Activated naive CD8-positive, alpha-beta T cell treated with anti-CD3 and anti-CD28 coated beads, Interleukin-2, amount 10 ng/mL, durations not matched to agents 7 days and 5 days (primary cell): ENCODE measurements around the gene SNRPB2. TPM values are rescaled to one million over a fixed set of nuclear protein-coding genes. Genes with fewer than 3 reads are reported as not detected.

ENCODE experiments used
- ATAC-seq: fragments of 150-1000 bp; cut with Tn5 transposase; one replicate; pipeline ENCODE4 v1.10.0; 2021; ENCODE audit warnings: low read depth, moderate library complexity
- POLR2A ChIA-PET: fragments of 350-600 bp; sonication (Branson Sonifier 250); formaldehyde crosslinking; loops from one replicate; lab custom pipeline; 2021; ENCODE audit warnings: antibody characterized with exemption; lab: Charles Lee
- DNase-seq: peaks from one replicate; pipeline ENCODE4 v3.0.0; 2021
- H3K27ac Mint-ChIP-seq: one replicate; pipeline ENCODE4 v1.8.0; 2022; ENCODE audit warnings: mild to moderate bottlenecking, mixed read lengths
- H3K27me3 Mint-ChIP-seq: one replicate; pipeline ENCODE4 v1.8.0; 2022; ENCODE audit warnings: mild to moderate bottlenecking, moderate library complexity, mixed read lengths
- H3K36me3 Mint-ChIP-seq: one replicate; pipeline ENCODE4 v1.8.0; 2021; ENCODE audit warnings: mild to moderate bottlenecking, mixed read lengths
- H3K4me1 Mint-ChIP-seq: one replicate; pipeline ENCODE4 v1.8.0; 2021; ENCODE audit warnings: mixed read lengths
- H3K4me3 Mint-ChIP-seq: one replicate; pipeline ENCODE4 v1.8.0; 2022; ENCODE audit warnings: mild to moderate bottlenecking, moderate library complexity, mixed read lengths
- H3K9me3 Mint-ChIP-seq: one replicate; pipeline ENCODE4 v1.8.0; 2021; ENCODE audit warnings: mixed read lengths
- total RNA-seq, 2 experiments: library from RNA; stranded (reverse); gene quantifications; one replicate each; pipeline ENCODE4 v1.2.3, GENCODE V29; 2021

The SNRPB2 gene
- total RNA-seq, 2 experiments from 2014 or later, result 67.3 to 73.0 TPM

DNA sequence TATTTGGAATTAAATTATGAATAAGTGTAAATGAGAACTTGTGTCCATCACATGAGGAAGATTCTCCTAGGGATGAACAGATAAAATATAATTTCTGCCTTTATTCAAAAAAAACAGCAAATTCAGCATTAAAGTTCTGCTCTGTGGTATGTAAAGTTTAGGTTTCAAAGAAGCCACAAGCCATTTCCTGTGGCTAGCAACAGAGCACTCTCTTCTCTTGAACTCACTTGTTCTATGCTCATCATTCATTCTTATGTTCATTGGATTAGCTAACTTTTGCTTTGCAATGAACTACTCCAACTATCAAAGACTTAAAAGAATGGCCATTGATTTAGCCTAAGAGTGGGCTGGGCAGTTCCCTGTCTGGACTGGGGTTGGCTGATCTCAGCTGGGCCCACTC, 20.8 kb upstream of the SNRPB2 start:
- ATAC-seq (peak; percentile 97), DNase-seq (no peak)
- peaks cover 31% of the 10 kb centered on the region for H3K27me3 Mint-ChIP-seq
- H3K36me3 Mint-ChIP-seq, result peaks cover 21% of the 10 kb centered on the region
- H3K9me3 Mint-ChIP-seq, result peaks cover 12% of the 10 kb centered on the region
- POLR2A ChIA-PET, result interaction anchor here (1.0 to 1.3 kb wide), 2 partner anchors 21 to 135 kb away, joined by 3 to 4 read pairs; partner anchors contain the start of gene SNRPB2
- peak overlapping the region; percentile 56 for H3K4me3 Mint-ChIP-seq
- peak overlapping the region; percentile 68 for H3K27ac Mint-ChIP-seq
- peaks cover 31% of the 10 kb centered on the region for H3K4me1 Mint-ChIP-seq

DNA sequence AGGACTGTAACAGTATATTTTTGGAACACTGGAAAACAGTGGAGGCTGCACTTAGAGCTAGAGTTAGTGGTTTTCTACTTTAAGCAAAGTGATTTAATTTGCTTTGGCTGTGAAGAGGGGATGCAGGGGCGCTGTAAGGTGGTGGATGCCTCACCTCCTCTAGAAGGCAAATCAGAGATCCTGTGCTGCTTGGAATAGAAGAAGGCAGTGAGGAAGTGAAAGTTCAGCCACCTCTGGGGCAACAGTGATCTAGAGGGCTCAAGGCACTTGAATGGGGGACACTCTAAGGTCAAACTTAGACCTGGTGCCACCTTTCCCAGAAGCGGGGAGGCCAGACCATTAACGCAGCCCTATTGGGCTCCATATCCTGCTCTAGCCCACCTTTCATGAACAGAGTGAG, 19.0 kb upstream of the SNRPB2 start:
- peaks cover 6% of the 10 kb centered on the region for H3K9me3 Mint-ChIP-seq
- POLR2A ChIA-PET, result no interaction called here
- H3K4me1 Mint-ChIP-seq, result peaks cover 31% of the 10 kb centered on the region
- peaks cover 34% of the 10 kb centered on the region for H3K27me3 Mint-ChIP-seq
- peaks cover 15% of the 10 kb centered on the region for H3K36me3 Mint-ChIP-seq
- no peak for ATAC-seq
- no peak for DNase-seq
- H3K4me3 Mint-ChIP-seq, result no peak overlapping the region
- no peak overlapping the region for H3K27ac Mint-ChIP-seq

- H3K4me1 Mint-ChIP-seq, result peaks cover 31% of the 10 kb centered on the region
- peaks cover 2% of the 10 kb centered on the region for H3K9me3 Mint-ChIP-seq
- no peak for DNase-seq
- POLR2A ChIA-PET, result no interaction called here
- H3K27me3 Mint-ChIP-seq, result peaks cover 39% of the 10 kb centered on the region
- no peak overlapping the region for H3K4me3 Mint-ChIP-seq
- no peak overlapping the region for H3K27ac Mint-ChIP-seq
- H3K36me3 Mint-ChIP-seq, result peaks cover 9% of the 10 kb centered on the region
- ATAC-seq, result no peak
Measured at GRCh38 chr20:16711661-16712258, 18.1 kb upstream of the SNRPB2 start.

GRCh38 chr20:16712511-16712947, 17.3 kb upstream of the SNRPB2 start:
- DNase-seq, result no peak
- no peaks in the 10 kb centered on the region for H3K9me3 Mint-ChIP-seq
- H3K27me3 Mint-ChIP-seq, result peaks cover 42% of the 10 kb centered on the region
- peaks cover 7% of the 10 kb centered on the region for H3K36me3 Mint-ChIP-seq
- no peak overlapping the region for H3K27ac Mint-ChIP-seq
- POLR2A ChIA-PET, result no interaction called here
- H3K4me3 Mint-ChIP-seq, result no peak overlapping the region
- peaks cover 30% of the 10 kb centered on the region for H3K4me1 Mint-ChIP-seq
- no peak for ATAC-seq

DNA sequence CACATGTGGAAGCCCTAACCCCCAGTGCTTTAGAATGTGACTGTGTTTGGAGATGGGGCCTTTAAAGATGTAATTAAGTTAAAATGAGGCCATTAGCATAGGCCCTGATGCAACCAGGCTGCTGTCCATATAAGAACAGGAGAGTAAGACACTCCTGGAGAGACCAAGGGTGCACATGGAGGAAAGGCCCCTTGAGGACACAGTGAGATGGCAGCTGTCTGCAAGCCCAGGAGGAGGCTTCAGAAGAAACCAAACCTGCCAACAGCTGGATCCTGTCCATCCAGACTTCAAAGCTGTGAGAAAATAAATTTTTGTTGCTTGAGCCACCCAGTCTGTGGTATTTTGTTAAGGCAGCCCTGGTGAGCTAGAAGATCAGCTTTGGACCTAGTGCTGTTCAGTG, 16.8 kb upstream of the SNRPB2 start:
- no peak overlapping the region for H3K27ac Mint-ChIP-seq
- DNase-seq, result no peak
- peaks cover 24% of the 10 kb centered on the region for H3K4me1 Mint-ChIP-seq
- H3K36me3 Mint-ChIP-seq, result peaks cover 7% of the 10 kb centered on the region
- peaks cover 43% of the 10 kb centered on the region for H3K27me3 Mint-ChIP-seq
- POLR2A ChIA-PET, result no interaction called here
- ATAC-seq, result no peak
- H3K9me3 Mint-ChIP-seq, result no peaks in the 10 kb centered on the region
- no peak overlapping the region for H3K4me3 Mint-ChIP-seq

- peaks cover 12% of the 10 kb centered on the region for H3K4me1 Mint-ChIP-seq
- DNase-seq, result no peak
- POLR2A ChIA-PET, result no interaction called here
- no peak overlapping the region for H3K4me3 Mint-ChIP-seq
- no peaks in the 10 kb centered on the region for H3K9me3 Mint-ChIP-seq
- H3K36me3 Mint-ChIP-seq, result peaks cover 3% of the 10 kb centered on the region
- H3K27ac Mint-ChIP-seq, result no peak overlapping the region
- no peak for ATAC-seq
- H3K27me3 Mint-ChIP-seq, result peaks cover 51% of the 10 kb centered on the region
Measured at GRCh38 chr20:16714242-16714641, 15.6 kb upstream of the SNRPB2 start.

- H3K4me1 Mint-ChIP-seq, result peaks cover 8% of the 10 kb centered on the region
- no peak overlapping the region for H3K27ac Mint-ChIP-seq
- DNase-seq (no peak), ATAC-seq (no peak)
- peaks cover 3% of the 10 kb centered on the region for H3K36me3 Mint-ChIP-seq
- POLR2A ChIA-PET, result no interaction called here
- H3K4me3 Mint-ChIP-seq, result no peak overlapping the region
- peaks cover 53% of the 10 kb centered on the region for H3K27me3 Mint-ChIP-seq
- H3K9me3 Mint-ChIP-seq, result no peaks in the 10 kb centered on the region
Measured at GRCh38 chr20:16714751-16715150, 15.1 kb upstream of the SNRPB2 start.

- H3K9me3 Mint-ChIP-seq, result no peaks in the 10 kb centered on the region
- no peaks in the 10 kb centered on the region for H3K36me3 Mint-ChIP-seq
- H3K4me1 Mint-ChIP-seq, result no peaks in the 10 kb centered on the region
- DNase-seq (no peak), ATAC-seq (no peak)
- H3K27ac Mint-ChIP-seq, result no peak overlapping the region
- no peak overlapping the region for H3K4me3 Mint-ChIP-seq
- POLR2A ChIA-PET, result no interaction called here
- peaks cover 58% of the 10 kb centered on the region for H3K27me3 Mint-ChIP-seq
Measured at GRCh38 chr20:16719421-16719820, 10.4 kb upstream of the SNRPB2 start.

GRCh38 chr20:16729080-16729479, 746 bp upstream of the SNRPB2 start:
- Mint-ChIP-seq H3K4me3 (peak overlapping the region; percentile 99), H3K4me1 (peaks cover 24% of the 10 kb centered on the region), H3K9me3 (peaks cover 3% of the 10 kb centered on the region), H3K27ac (peak overlapping the region; percentile 100), H3K36me3 (peaks cover 18% of the 10 kb centered on the region), H3K27me3 (peaks cover 24% of the 10 kb centered on the region)
- ATAC-seq (no peak), DNase-seq (no peak)
- POLR2A ChIA-PET, result interaction anchor here (1.4 to 1.6 kb wide), 2 partner anchors 19 to 20 kb away, joined by 4 read pairs; partner anchors contain the start of gene OTOR

DNA sequence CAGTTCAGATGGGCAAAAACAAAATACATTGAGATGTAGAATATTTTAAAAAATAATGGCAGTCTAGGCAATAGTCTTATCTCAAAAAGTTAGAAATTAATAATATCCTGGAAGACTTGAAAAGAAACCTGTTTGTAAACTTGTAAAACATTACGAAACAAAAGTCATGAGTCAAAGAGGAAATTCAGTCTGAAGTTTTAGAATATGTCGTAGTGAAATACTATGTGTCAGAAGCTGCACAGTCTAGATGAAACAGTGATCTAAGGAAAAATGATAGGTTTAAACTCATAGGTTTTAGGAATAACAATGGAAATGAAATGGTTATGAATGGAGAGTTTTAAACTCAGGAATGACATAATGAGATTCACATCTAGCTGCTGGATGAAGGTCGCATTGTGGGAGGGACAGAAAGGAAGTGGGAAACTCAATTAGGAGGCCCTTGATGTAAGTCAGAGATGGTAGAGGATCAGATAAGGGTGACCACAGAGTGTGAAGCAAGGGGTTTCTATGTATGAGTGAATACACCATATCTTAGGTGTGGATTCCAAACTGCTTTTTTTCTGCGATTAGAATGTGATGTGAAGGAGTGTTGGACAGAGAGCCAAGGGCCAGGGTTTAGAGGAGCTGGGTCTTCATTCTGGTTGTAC, 2.8 kb downstream of the SNRPB2 start:
- H3K27ac Mint-ChIP-seq, result peak overlapping the region; percentile 61
- peak; percentile 24 for ATAC-seq
- peaks cover 3% of the 10 kb centered on the region for H3K9me3 Mint-ChIP-seq
- peaks cover 36% of the 10 kb centered on the region for H3K4me1 Mint-ChIP-seq
- H3K27me3 Mint-ChIP-seq, result peaks cover 1% of the 10 kb centered on the region
- peak overlapping the region; percentile 19 for H3K4me3 Mint-ChIP-seq
- POLR2A ChIA-PET, result no interaction called here
- H3K36me3 Mint-ChIP-seq, result peaks cover 34% of the 10 kb centered on the region
- DNase-seq, result no peak

GRCh38 chr20:16740365-16741072, 10.7 kb downstream of the SNRPB2 start:
- H3K27me3 Mint-ChIP-seq, result peaks cover 6% of the 10 kb centered on the region
- POLR2A ChIA-PET, result no interaction called here
- no peak for DNase-seq
- ATAC-seq, result no peak
- H3K9me3 Mint-ChIP-seq, result no peaks in the 10 kb centered on the region
- no peak overlapping the region for H3K27ac Mint-ChIP-seq
- H3K36me3 Mint-ChIP-seq, result peaks cover 29% of the 10 kb centered on the region
- H3K4me1 Mint-ChIP-seq, result peaks cover 5% of the 10 kb centered on the region
- no peak overlapping the region for H3K4me3 Mint-ChIP-seq

DNA sequence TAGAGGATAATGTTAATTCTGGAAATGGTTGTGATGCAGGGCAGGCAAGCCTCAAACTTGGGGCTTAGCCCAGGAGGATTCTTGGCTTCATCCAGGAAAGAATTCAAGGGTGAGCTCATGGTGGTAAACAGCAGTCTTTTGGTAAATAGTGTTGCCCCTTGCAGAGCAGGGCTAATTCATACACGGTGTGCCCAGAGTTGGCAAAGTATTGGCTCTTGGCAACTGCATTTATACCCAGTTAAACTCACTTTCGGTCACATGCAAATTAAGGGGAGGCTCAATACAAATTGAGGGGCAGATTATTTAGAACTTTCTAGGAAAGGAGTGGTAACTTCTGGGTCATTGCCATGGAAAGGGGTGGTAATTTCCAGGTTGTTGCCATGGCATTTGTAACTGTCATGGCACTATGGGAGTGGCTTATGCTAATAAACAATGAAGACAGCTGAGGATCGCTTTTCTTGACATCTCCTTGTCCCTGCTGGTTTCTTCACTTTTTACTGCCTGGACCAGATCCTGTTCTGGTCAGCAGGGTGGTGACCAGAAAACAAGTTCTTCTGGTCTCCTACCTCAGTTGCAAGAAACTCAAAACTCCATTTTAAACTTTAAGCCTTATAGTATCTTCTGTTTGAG, 14.5 kb downstream of the SNRPB2 start:
- POLR2A ChIA-PET, result no interaction called here
- Mint-ChIP-seq H3K27me3 (peaks cover 19% of the 10 kb centered on the region), H3K9me3 (no peaks in the 10 kb centered on the region), H3K4me1 (peaks cover 2% of the 10 kb centered on the region), H3K36me3 (peaks cover 20% of the 10 kb centered on the region), H3K4me3 (no peak overlapping the region), H3K27ac (no peak overlapping the region)
- no peak for ATAC-seq
- no peak for DNase-seq

GRCh38 chr20:16745204-16745603, 15.4 kb downstream of the SNRPB2 start:
- POLR2A ChIA-PET, result no interaction called here
- DNase-seq (no peak), ATAC-seq (no peak)
- no peaks in the 10 kb centered on the region for H3K9me3 Mint-ChIP-seq
- H3K4me3 Mint-ChIP-seq, result no peak overlapping the region
- peaks cover 15% of the 10 kb centered on the region for H3K36me3 Mint-ChIP-seq
- no peak overlapping the region for H3K27ac Mint-ChIP-seq
- peaks cover 1% of the 10 kb centered on the region for H3K4me1 Mint-ChIP-seq
- peaks cover 23% of the 10 kb centered on the region for H3K27me3 Mint-ChIP-seq
